Thymus (tissue), 11 donors: ENCODE data around the gene MAP2. TPM values are rescaled to one million over a fixed set of nuclear protein-coding genes. Genes with fewer than 3 reads are reported as not detected.
"Not testable (repeated sequence)": the region's sequence is repeated elsewhere in the genome, so short reads cannot be mapped to it uniquely, and the experiment has no call there.

Experiments
- DNase-seq, 9 donors: peaks; one replicate each; pipeline ENCODE4 v3.0.0-alpha.2; 2013; ENCODE audit warnings: low spot score in 9 of 9, low read depth in 6 of 9, missing footprints in 1 of 9
- H3K27ac ChIP-seq, 2 donors: one replicate each; pipeline ENCODE4 v1.5.1; 2013; ENCODE audit warnings: control low read depth in 1 of 2, low read depth in 1 of 2, low read length in 1 of 2, mild to moderate bottlenecking in 1 of 2, moderate library complexity in 1 of 2
- H3K27me3 ChIP-seq, 2 donors: one replicate each; pipeline ENCODE4 v1.5.1; 2013; ENCODE audit warnings: low read length in 1 of 2; ENCODE audit not compliant: control insufficient read depth in 2 of 2, insufficient read depth in 1 of 2
- H3K36me3 ChIP-seq, 2 donors: one replicate each; pipeline ENCODE4 v1.5.1; 2013; ENCODE audit warnings: low read length in 1 of 2, mild to moderate bottlenecking in 1 of 2, moderate library complexity in 1 of 2; ENCODE audit not compliant: control insufficient read depth in 2 of 2, insufficient read depth in 2 of 2
- H3K4me1 ChIP-seq, 2 donors: one replicate each; pipeline ENCODE4 v1.5.1; 2013; ENCODE audit warnings: low read length in 2 of 2; ENCODE audit not compliant: control insufficient read depth in 2 of 2, insufficient read depth in 2 of 2
- H3K4me3 ChIP-seq, 2 donors: one replicate each; pipeline ENCODE4 v1.5.1; 2013; ENCODE audit warnings: low read length in 2 of 2, control low read depth in 1 of 2, mild to moderate bottlenecking in 1 of 2
- H3K9me3 ChIP-seq, 2 donors: one replicate each; pipeline ENCODE4 v1.5.1; 2013; ENCODE audit warnings: low read length in 1 of 2, mild to moderate bottlenecking in 1 of 2; ENCODE audit not compliant: control insufficient read depth in 2 of 2, insufficient read depth in 1 of 2
- WGBS: extraction: QIAGEN DNeasy Blood & Tissue Kit; methylation state at CpG from one replicate; pipeline ENCODE4 v1.1.7; 2013; 5-methylcytosine and 5-hydroxymethylcytosine counted together
- polyA plus RNA-seq: library from polyadenylated mRNA; stranded (reverse); fragments of 200-250 nt; gene quantifications from one replicate; pipeline ENCODE4 v1.2.3, GENCODE V29; 2013
- total RNA-seq: library from RNA; stranded (reverse); fragments of 120-200 nt; gene quantifications from one replicate; pipeline ENCODE4 v1.2.4, GENCODE V29; 2013
- donor health status: healthy.

MAP2 gene
- total and polyA plus RNA-seq, 2 donors, result 2.5 to 5.3 TPM

DNA sequence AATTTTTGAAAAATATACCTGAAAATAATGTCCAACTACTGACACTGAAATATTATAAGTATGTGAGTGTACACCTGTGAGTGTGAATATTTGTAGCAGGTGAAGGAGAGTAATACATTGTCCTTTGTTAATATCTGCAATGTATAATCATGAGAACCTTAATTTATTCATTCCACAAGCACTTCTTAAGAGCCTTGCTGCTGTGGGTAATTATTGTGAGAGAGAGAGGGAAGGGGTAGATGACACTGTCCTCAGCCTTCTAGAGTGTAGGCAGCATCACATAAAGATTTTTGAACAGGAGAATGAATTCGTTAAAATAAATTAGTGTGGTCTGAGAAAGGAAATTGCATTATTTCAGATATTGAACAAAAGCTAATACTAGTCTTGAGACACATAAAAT is 157.2 kb downstream of the MAP2 start:
- no peak overlapping the region for H3K27ac ChIP-seq
- WGBS, result 94% methylated on average over 1 of the region's 1 CpG
- H3K9me3 ChIP-seq, result no peaks in the 10 kb centered on the region
- H3K36me3 ChIP-seq, result no peaks in the 10 kb centered on the region
- no peak for DNase-seq
- H3K4me1 ChIP-seq, result no peaks in the 10 kb centered on the region
- H3K27me3 ChIP-seq, result peaks cover 0 to 2% of the 10 kb centered on the region in 2 donors
- H3K4me3 ChIP-seq, result no peak overlapping the region

DNA sequence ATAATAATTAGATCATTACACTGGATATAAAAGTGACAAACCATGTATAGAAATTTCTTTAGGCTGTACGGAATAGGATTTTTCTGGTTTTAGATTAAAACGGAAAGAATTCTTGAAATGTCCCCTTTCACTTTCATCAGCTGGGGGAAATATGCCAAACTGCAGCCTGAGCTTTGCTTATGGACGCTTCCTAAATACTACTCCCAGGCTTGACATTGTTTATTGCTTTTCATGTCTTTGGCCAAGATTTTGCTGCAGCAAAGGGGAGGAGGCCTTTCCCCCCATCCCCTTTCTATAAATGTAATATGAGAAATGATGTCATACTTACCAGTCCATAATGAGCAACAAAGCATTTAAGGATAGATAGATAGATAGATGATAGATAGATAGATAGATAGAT is 158.4 kb downstream of the MAP2 start:
- no peak overlapping the region for H3K27ac ChIP-seq
- 92% methylated on average over 3 of the region's 3 CpGs for WGBS
- no peak overlapping the region for H3K4me3 ChIP-seq
- no peaks in the 10 kb centered on the region for H3K36me3 ChIP-seq
- H3K4me1 ChIP-seq, result no peaks in the 10 kb centered on the region
- H3K27me3 ChIP-seq, result peaks cover 0 to 2% of the 10 kb centered on the region in 2 donors
- no peaks in the 10 kb centered on the region for H3K9me3 ChIP-seq
- DNase-seq, result no peak

DNA sequence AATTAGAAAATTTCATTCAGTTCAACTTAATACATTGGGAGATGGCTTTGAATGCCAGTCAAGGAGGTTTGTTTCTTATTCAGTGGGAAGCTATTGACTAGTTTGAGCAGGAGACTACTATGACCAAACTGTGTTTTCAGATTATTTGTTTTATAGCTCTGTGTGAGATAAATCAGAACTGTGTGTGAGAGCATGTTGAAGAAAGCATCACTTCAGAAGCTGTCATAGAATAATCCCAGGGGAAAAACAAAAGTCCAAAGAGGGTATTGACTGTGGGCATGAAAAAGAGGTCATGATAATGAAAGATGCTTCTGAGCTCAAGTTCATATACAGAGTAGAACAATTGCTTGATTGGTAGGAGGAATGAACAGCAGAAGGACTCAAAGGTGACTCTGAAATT is 160.6 kb downstream of the MAP2 start:
- no peaks in the 10 kb centered on the region for H3K4me1 ChIP-seq
- H3K36me3 ChIP-seq, result no peaks in the 10 kb centered on the region
- no peak overlapping the region for H3K27ac ChIP-seq
- H3K4me3 ChIP-seq, result no peak overlapping the region
- no peaks in the 10 kb centered on the region for H3K9me3 ChIP-seq
- H3K27me3 ChIP-seq, result peaks cover 0 to 1% of the 10 kb centered on the region in 2 donors
- DNase-seq, result no peak

DNA sequence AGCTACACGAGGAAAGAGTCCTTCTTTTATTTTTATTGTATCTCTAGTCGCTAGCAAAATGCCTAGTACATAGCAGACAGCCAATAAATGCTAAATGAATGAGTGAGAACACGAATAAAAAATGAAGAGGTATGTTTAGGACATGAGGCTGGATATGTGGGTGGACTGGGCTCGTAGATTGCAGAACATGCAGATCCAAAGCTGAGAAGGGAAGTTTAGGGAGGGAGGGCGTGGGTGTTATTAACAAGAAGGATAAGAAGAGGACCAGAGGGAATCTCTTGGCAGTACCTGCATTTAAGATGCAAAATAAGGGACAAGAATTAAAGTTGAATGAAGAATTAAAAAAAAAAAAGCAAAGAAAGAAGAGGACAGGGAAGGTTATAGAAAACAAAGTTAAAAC is 161.1 kb downstream of the MAP2 start:
- Histone ChIP-seq H3K36me3 (no peaks in the 10 kb centered on the region), H3K27me3 (no peaks in the 10 kb centered on the region), H3K9me3 (no peaks in the 10 kb centered on the region), H3K4me3 (no peak overlapping the region), H3K4me1 (no peaks in the 10 kb centered on the region), H3K27ac (no peak overlapping the region)
- WGBS, result 87% methylated on average over 5 of the region's 5 CpGs
- DNase-seq, result no peak

DNA sequence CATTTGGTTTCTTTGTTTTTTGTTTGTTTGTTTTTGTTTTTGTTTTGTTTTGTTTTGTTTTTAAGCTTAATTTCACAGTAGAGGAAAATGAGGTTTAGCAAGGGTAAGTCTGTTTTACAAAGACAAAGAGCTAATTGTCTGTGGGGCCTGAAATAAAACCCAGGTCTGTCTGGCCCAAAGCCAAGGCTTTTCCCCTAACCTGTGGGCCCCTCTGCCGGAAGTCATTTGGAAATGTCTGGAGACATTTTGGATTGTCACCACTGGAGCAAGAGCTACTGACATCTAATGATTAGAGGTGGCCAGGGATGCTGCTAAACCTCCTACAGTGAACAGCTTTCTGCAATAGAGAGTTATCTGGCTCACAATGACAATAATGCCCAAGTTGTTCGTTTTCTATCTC is 167.2 kb downstream of the MAP2 start:
- Histone ChIP-seq H3K4me3 (no peak overlapping the region), H3K4me1 (no peaks in the 10 kb centered on the region), H3K9me3 (no peaks in the 10 kb centered on the region), H3K27ac (no peak overlapping the region), H3K27me3 (no peaks in the 10 kb centered on the region), H3K36me3 (no peaks in the 10 kb centered on the region)
- no peak for DNase-seq
- WGBS, result 86% methylated on average over 2 of the region's 2 CpGs

DNA sequence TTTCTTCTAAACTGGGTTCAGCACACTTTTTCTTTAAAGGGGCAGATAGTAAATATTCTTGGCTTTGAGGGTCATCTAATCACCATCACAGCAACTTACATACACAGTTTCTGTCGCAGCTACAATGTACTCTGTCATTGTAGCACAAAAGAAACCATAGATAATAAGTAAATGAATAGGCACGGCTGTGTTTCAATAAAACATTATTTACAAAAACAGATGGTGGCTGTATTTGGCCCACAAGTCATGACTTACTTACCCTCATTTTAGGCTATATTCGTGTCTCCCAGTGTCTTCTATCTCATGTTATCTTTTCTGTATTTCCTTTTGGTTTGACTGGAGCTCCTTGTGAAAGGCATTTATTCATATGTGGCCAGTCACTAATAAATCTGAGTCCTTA is 168.3 kb downstream of the MAP2 start:
- Histone ChIP-seq H3K9me3 (no peaks in the 10 kb centered on the region), H3K36me3 (no peaks in the 10 kb centered on the region), H3K27ac (no peak overlapping the region), H3K27me3 (no peaks in the 10 kb centered on the region), H3K4me3 (no peak overlapping the region), H3K4me1 (no peaks in the 10 kb centered on the region)
- DNase-seq, result no peak
- WGBS, result 78% methylated on average over 3 of the region's 3 CpGs

DNA sequence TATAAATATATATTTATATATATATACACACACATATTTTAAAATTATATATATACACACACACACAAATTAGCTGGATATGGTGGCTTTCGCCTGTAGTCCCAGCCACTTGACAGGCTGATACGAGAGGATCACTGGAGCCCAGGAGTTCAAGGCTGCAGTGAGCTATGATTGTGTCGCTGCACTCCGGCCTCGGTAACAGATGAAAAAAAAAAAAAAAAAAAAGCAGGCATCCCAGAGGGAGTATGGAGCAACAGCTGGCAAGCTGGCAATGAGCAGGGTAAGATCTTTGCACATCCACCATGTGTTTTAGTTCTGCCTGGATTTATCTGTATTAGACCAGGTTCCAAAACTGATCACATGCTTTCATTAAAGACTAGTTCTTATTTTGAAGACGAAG is 170.1 kb downstream of the MAP2 start:
- no peaks in the 10 kb centered on the region for H3K9me3 ChIP-seq
- no peak overlapping the region for H3K27ac ChIP-seq
- H3K36me3 ChIP-seq, result no peaks in the 10 kb centered on the region
- no peak for DNase-seq
- WGBS, result 97% methylated on average over 6 of the region's 6 CpGs
- no peak overlapping the region for H3K4me3 ChIP-seq
- no peaks in the 10 kb centered on the region for H3K27me3 ChIP-seq
- no peaks in the 10 kb centered on the region for H3K4me1 ChIP-seq

DNA sequence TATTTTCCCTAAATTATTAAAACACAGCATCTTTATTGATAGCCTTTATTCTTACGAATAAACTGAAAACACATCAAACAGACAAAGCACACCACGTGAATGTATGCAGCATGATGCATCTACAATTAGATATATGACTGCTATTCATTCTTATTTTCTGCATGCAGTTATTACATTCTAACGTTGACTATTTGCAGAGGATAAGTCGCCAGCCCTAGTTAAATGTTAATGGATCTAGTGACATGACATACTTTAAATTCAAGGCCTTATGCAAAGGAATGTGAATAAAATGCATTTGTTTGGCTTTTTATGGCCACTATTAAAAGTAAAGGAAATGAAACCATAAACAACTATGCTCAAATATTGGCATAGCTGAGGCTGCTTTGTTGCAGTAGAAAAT is 172.4 kb downstream of the MAP2 start:
- 92% methylated on average over 4 of the region's 4 CpGs for WGBS
- Histone ChIP-seq H3K4me3 (no peak overlapping the region), H3K4me1 (no peaks in the 10 kb centered on the region)

DNA sequence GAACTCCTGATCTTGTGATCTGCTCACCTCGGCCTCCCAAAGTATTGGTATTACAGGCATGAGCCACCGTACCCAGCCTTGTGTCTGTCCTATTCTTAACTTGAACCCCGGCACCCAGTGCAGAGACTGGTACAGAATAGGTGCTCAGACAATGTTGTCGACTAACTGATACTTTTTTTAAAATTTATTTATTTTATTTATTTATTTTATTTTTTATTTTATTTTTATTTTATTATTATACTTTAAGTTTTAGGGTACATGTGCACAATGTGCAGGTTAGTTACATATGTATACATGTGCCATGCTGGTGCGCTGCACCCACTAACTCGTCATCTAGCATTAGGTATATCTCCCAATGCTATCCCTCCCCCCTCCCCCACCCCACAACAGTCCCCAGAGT is 174.4 kb downstream of the MAP2 start:
- H3K4me3 ChIP-seq, H3K27me3 ChIP-seq, DNase-seq, H3K36me3 ChIP-seq, H3K4me1 ChIP-seq, H3K9me3 ChIP-seq, H3K27ac ChIP-seq: not testable (repeated sequence)
- 99% methylated on average over 4 of the region's 6 CpGs for WGBS

More for the DNA sequence above, 172.4 kb downstream of the MAP2 start:
- Histone ChIP-seq H3K27ac (no peak overlapping the region), H3K27me3 (no peaks in the 10 kb centered on the region), H3K36me3 (no peaks in the 10 kb centered on the region), H3K9me3 (no peaks in the 10 kb centered on the region)
- DNase-seq, result no peak
